Limb (tissue), 2 donors: ENCODE measurements around the gene ZCCHC4.

Source experiments
- DNase-seq, 2 donors: peaks; one replicate each; pipeline ENCODE4 v3.0.0-alpha.2; 2016; ENCODE audit errors: extremely low spot score in 2 of 2

The ZCCHC4 gene

DNA sequence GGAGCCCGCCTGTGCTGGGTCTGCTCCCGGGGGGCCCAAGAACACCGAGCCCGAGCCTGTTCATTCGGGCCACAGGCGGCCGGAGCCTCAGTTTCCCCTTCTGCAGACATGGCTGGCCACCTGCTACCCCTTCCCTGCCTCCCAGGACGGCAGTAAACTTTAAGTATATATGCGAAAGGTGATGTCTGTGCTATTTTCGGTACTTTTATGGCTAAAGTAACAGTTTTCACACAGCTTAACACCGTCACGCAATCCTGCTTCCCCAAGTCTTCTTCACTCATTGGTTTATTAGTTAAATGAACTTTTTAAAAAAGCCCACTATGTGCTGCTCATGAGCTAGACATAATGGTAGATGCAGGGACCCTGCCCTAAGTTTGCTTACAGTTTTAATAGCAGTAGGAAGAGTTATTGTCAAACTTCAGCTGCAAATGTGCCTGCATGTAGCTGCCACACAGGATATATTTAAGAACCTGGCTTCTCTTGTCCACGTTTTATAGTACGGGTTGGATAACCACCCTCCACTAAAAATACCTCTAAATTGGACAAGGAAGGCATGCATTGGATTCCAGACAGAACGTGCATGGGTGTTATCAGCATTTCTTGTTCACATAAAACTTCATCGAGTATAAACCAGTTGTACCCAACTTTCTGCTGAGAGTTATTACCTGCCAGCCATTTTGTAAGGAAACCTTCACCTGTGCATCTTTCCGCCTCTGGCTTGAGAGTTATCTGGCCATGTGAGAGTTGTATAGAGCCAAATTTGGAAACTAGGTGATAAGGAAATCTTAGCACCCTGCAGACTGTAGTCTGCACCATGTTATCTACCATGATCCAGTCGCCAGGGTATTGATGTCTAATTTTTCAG lies 65.2 kb downstream of the ZCCHC4 start:
- DNase-seq = no peak

DNA sequence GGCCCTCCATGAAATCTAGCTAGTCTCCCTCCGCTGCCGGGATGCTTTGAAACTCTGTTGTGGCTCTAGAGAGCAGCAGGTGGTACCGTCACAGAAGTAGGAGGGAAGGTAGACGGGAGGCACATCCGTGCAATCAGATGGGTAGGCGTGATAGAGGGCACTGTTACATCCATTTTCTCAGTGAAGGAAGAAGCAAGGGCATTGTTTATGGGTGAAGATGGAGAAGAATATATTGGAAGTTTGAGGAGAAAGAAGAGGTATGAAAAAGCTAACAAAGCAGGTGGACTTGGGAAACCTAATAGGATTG lies 65.8 kb downstream of the ZCCHC4 start:
- DNase-seq = no peak

DNA sequence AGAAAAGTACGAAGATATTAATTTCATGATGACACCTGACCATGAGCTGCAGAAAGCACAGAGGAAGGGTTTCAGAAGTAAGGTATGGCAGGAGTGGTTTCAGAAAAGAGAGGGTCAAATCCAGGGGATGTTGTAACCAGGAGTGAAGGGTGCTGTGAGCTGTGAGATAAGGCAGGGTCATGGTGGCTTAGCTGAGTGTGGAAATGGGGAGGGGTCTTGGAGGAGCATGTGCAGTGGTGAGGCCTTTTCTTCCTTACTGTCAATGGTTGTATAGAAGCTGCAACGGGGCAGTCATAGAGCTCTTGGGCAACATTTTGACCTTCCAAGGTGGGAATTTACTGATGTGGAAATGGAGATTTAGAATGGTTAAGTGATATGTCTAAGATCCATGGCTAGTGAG lies 67.0 kb downstream of the ZCCHC4 start:
- DNase-seq = no peak

DNA sequence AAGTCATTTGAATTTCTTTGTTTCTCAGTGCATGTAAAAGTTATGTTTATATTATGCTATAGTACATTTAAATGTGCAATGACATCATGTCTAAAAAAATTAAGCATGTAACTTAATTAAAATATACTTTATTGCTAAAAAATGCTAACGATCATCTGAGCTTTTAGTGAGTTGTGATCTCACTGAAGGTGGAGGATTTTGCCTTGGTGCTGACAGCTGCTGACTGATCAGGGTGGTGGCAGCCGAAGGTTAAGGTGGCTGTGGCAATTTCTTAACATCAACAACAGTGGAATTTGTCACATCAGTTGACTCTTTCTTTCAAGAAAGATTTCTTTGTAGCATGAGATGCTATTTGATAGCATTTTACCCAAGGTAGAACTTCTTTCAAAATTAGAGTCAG lies 71.1 kb downstream of the ZCCHC4 start:
- no peak for DNase-seq

DNA sequence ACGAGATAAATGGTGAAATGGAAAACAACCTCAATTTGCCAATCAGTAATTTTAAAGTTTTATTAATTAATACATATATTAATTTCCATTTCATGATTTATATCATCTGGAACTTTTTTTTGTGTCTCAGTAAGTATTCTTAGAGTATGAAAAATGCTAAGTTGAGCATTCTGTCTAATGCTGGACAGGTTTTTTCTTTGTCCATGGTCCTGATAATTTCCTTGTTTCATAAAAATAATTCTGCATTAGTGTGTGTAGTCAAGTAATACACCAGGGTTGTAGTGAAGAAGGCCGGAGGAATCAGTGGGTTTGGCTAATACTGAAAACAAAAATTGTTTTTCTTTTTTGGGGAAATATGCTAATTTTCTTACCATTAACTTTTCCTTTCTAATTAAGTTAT lies 74.4 kb downstream of the ZCCHC4 start:
- no peak for DNase-seq

DNA sequence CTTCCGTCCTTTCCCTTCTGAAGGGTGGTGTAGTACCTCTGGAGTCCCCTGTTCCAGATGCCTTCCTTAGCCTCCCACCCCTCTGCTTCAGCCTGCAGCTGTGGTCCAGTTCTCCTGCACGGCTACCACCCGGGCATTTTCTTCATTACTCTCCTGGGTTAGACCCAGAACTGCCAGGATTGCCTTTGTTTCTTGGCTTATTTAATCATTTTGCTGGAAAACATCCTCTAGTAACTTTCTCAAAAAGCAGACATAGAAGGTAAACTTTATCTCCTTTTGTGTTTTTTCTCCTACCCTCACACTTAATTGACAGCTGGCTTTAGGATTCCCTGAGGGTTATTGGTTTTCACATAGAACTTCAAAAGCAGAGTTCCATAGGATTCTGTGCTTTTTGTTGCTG lies 84.7 kb downstream of the ZCCHC4 start:
- no peak for DNase-seq

DNA sequence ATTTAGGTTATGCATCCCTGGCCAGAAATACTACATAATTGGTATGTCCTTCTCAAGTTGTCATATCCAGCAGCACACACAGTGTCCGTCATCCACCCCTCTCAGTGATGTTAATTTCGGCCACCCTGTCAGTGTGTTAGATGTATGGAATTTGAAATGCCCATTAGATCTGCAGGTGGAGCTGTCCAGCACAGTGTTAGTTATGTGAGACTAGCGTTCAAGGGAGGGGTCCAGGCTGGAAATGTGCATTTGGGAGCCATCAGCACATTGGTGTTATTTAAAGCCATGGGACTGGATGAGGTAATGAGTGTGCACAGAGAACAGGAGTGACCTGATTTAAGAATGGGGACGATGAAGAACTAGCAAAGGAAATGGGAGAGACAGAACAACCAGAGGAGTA lies 86.9 kb downstream of the ZCCHC4 start:
- DNase-seq = no peak

DNA sequence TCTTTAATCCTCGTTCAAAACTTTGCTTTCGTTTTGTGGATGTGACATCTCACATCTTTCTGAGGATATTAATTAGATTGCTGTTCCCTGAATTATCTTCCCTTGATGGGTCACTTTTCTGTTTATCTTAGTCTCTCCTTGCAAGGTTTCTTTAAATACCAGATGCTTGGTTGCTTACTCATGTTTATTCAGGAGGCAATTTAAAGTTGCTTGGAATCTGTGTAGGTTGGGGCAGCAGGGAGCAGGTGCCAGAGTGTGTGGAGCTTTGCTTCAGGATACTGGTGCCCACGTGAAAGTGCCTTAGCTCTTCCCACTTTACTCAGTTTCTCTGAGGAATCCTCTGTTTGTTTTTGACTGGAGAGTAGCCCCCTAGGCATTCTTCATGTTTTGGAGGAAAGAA lies 88.5 kb downstream of the ZCCHC4 start:
- DNase-seq = no peak

DNA sequence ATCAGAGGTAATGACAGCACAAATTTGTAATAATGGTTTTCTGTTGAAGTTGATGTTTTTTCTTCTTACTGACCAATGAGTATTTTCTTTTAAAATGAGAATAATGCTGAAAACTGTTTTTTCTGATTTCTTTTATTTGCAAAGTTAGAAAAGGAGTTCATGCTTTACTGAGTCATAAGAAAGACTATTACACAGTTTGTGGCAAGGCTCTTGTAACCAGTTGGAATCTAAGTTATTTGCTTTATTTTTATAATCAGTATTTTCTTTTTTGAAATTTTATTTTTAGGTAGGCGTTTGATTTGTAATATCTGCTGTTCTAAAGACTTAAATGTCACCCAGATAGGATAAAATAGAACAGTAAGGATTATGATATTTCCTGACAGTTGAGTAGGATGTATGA lies 89.9 kb downstream of the ZCCHC4 start:
- DNase-seq = no peak

DNA sequence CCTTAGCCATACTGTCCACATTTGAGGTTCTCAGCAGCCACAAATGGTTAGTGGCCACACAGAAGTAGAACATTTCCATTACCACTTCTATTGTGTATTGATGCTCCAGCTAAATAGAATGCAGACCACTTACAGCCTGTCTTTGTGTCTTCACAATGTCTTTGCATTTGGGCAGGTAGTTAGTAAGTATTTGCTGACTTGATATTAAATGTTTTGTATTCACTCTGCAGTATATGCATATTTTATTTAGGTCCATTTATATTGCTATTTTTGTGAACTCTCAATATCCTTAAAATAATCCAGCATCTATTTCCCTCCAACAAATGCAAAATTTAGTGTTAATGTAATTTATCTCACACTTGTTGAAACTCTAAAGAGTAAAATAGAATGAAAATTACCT lies 91.1 kb downstream of the ZCCHC4 start:
- no peak for DNase-seq

DNA sequence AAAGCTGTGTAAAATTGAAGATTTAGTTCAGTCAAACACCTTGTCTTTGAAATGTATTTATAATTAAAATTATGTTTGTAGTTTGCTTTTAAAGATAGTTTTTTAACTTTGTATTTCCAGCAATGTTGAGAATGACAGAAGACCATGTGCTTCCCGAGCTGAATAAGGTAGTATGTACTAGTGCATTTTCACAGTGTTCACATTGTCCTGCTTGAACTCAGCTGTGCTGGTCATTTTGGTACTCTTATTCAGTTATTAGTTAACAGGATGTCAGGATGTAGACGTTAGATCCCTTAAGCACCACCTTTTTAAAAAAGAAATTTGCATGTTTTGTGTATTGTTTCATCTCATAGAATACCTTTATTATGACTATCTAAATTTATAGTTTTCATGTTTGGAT lies 92.9 kb downstream of the ZCCHC4 start:
- no peak for DNase-seq

DNA sequence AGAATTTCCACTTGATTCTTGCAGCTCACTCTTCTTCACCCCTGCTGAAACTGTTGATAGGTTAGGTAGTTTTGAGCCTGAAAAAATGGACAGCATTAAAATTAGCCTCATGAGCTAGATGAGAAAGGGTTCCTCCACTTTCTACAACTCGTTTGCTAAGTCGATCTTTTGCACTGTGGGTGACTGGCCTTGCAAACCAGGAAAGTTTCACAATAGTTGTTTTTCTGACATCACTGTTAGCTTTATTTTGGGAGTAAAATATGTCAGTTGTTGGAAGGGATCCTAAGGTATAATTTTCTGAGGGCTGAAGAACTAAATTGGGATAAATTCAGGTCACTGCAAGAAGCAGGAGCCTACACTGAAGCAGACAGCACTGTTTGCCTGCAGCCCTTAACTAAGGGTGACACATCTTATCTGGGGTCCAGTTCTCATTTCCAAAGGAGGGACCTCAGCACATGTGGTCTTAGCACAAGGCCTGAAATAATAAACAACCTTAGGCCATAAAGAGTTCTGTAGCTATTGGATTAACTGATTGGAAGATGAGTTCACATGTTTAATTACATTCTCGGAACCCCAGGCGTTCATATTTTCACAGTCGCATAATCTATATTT lies 93.6 kb downstream of the ZCCHC4 start:
- no peak for DNase-seq

DNA sequence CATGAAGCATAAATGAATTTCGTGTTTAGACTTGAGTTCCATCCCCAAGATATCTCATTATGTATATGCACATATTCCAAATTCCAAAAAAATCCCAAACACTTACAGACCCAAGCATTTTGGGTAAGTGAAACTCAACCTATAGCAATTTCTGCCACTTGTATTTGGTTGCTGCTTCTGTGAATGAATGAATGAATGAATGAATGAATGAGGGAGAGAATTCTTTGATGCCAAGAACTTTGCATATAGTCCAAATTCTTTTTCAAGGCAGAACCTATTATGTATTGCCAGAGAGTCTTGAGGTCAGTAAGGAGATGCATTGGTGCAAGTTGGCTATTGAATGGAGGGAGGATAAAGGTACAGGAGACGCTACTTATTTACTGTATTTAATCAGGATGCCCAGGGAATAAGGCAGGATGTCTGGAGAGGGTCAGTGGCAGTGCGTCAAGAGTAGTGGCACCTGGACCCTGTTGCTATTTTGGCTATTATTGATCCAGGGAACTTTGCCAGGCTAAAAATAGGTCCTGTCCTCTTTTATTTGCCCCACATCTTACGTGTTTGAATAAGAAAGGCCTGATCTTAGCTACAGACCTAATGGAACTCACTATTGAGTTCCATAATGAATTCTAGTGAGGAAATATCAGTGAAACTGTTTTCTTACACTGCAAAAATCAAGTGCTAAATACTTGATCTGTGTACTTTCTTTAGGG lies 98.4 kb downstream of the ZCCHC4 start:
- no peak for DNase-seq

DNA sequence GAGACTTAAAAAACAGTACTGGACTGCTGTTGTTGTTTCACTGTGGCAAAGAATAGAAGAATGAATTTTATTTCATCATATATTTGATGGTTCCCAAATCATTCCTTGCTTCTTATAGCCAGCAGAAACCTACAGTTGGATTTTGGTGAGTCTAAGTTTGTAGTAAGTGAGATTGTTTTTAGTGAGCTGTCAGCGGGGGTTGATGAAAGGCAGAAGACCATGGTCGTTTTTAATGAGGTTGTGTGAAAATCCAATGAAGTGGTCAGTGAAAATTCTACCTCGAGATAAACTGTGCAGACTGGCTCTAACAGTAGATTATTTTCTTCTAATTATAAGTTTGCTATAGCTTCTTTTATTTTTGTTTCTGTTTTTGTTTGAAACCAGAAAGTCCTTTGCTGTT lies 100.7 kb downstream of the ZCCHC4 start:
- DNase-seq = no peak

DNA sequence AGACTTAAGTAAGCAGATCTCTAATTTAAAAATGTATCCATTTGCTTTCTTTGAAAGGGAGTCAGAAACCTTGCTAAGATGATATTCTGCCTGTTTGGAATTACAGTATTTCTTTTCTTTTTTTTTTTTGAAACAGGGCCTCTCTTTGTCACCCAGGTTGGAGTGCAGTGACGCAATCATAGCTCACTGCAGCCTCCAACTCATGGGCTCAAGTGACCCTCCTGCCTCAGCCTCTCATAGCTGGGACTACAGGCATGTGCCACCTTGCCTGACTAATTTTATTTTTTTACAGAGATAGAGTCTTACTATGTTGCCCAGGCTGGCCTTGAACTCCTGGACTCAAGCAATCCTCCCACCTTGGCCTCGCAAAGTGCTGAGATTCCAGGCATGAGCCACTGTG lies 104.4 kb downstream of the ZCCHC4 start:
- DNase-seq = no peak
